WI38 (cell line): ENCODE data around the gene REL.
"Not testable (repeated sequence)": the region's sequence is repeated elsewhere in the genome, so short reads cannot be mapped to it uniquely, and the experiment has no call there.

ENCODE experiments used
- H3K4me3 ChIP-seq: 2 replicates; pipeline ENCODE4 v1.5.1; 2011; ENCODE audit warnings: low read depth, mild to moderate bottlenecking, control low read depth, low read length
- TF ChIP-seq, protein P1 (sequence below): IDR thresholded peaks from 2 replicates; pipeline ENCODE4 v1.5.1; 2012; ENCODE audit warnings: low read depth, mild to moderate bottlenecking, control low read depth, low read length

REL gene

DNA sequence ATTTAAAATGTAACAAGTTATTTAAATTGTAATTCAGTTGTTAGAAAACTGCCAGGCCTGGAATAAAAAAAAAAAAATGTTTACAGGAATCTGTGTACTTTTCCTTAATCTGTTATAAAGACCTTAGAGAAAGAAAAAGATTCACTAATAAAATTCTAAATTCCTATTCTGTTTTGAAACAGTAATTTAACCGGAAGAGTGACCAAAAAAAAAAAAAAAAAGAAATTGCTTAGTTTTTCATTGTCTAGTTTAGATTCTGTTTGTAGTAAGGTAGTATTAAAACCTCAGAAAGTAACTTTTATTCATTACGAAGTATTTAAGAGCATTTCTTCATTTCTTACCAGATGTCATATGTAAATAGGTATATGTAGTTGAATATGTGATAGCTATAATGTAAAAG, 2.5 kb downstream of the REL start:
- TF ChIP-seq, protein P1, sequence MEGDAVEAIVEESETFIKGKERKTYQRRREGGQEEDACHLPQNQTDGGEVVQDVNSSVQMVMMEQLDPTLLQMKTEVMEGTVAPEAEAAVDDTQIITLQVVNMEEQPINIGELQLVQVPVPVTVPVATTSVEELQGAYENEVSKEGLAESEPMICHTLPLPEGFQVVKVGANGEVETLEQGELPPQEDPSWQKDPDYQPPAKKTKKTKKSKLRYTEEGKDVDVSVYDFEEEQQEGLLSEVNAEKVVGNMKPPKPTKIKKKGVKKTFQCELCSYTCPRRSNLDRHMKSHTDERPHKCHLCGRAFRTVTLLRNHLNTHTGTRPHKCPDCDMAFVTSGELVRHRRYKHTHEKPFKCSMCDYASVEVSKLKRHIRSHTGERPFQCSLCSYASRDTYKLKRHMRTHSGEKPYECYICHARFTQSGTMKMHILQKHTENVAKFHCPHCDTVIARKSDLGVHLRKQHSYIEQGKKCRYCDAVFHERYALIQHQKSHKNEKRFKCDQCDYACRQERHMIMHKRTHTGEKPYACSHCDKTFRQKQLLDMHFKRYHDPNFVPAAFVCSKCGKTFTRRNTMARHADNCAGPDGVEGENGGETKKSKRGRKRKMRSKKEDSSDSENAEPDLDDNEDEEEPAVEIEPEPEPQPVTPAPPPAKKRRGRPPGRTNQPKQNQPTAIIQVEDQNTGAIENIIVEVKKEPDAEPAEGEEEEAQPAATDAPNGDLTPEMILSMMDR: no peak
- no peak overlapping the region for H3K4me3 ChIP-seq

DNA sequence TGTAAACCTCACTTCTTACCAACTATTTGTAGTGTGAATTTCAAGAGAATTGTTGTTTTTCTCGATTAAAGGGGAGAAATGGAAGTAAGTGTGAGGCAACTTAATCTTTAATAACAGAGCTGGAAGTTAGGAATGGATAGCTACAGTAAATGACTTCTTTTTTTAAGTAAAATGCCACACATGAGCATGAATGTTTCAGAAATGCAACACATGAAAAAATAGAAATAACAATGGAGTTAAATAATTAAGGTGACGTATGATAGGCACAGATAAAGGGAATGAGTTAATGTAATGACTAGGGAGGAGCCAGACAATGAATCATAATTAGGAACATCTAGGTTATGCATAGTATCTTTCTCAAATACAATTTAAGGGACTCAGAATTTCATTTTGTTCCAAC, 3.4 kb downstream of the REL start:
- TF ChIP-seq, protein P1: no peak
- no peak overlapping the region for H3K4me3 ChIP-seq

DNA sequence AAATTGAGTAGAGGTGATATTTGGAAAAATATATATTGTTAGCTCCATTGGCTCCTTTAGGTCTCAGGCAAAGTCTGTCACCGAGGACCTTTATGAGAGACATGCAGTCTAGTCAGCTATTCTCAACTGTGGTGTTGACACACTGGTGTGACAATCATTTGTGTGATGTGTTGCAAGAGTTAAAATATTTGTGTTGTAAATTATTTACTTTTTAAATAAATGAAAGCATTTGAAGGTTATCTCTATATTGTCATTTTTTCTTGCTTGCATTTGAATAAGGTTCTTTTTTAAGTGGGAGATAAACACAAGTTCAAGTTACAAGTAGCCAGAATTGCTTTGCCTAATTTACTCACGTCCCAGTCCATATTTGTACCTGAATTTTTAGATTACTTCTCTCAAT, 4.3 kb downstream of the REL start:
- H3K4me3 ChIP-seq: no peak overlapping the region
- TF ChIP-seq, protein P1: no peak

DNA sequence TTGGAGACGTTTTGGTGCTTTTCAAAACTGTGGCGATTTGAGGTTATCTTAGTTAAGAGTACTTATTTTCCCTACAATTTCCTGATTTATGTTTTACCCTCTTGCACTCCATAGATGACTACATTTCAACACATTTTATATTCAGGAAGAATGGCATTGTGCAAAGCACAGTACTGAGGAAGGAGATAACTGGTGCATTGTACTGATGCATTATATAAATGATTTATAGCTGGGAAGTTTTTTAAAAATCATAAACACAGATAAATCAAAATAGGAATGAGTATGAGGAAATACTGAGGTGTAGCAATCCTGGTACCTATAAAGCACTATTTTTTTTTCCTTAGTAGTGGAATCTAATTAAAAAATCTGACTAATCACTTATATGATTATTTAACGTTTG, 5.6 kb downstream of the REL start:
- TF ChIP-seq, protein P1: no peak
- H3K4me3 ChIP-seq: no peak overlapping the region

DNA sequence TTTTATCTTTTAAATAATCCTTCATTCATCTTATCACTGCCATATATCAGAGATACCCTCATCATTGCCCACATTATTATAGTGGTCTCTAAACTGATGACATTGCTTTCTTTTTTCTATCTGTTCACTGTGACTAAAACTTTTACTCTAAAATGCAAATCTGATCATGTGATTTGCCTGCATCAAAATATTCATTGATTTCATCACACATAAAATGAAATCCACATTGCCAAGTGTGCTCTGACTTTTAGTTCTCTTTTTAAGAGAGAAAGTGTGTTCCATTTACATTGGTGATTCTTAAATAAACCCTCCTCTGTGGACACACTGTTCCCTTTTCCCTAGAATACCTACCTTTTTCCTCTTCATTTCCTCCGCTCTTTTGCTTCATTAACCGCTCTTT, 7.5 kb downstream of the REL start:
- no peak overlapping the region for H3K4me3 ChIP-seq
- TF ChIP-seq, protein P1: no peak

DNA sequence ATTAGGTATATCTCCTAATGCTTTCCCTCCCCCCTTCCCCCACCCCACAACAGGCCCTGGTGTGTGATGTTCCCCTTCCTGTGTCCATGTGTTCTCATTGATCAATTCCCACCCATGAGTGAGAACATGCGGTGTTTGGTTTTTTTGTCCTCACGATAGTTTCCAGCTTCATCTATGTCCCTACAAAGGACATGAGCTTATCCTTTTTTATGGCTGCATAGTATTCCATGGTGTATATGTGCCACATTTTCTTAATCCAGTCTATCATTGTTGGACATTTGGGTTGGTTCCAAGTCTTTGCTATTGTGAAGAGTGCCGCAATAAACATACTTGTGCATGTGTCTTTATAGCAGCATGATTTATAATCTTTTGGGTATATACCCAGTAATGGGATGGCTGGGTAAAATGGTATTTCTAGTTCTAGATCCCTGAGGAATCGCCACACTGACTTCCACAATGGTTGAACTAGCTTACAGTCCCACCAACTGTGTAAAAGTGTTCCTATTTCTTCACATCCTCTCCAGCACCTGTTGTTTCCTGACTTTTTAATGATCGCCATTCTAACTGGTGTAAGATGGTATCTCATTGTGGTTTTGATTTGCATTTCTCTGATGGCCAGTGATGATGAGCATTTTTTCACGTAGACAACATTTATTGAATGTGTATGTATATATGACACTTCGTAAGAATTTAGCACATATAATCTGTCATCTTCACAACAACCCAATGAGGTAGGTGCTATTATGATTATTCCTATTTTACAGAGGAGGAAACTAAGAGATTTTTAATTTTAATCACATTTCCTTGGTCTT, 8.4 kb downstream of the REL start:
- H3K4me3 ChIP-seq: not testable (repeated sequence)

DNA sequence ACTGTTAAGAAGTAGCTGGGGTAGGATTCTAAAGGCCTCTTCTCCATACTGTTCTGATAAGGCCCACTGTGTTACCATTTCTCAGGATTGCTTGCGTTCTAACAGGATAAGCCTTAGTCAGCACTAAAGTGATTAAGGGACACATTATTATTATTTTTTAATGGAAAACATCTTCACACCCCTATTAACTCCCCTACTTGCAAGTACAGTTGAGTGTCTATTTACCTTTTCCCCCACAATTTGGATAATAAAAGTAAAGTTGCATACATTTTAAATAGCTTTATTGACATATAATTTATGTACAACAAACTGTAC, 9.0 kb downstream of the REL start:
- TF ChIP-seq, protein P1: no peak
- no peak overlapping the region for H3K4me3 ChIP-seq

DNA sequence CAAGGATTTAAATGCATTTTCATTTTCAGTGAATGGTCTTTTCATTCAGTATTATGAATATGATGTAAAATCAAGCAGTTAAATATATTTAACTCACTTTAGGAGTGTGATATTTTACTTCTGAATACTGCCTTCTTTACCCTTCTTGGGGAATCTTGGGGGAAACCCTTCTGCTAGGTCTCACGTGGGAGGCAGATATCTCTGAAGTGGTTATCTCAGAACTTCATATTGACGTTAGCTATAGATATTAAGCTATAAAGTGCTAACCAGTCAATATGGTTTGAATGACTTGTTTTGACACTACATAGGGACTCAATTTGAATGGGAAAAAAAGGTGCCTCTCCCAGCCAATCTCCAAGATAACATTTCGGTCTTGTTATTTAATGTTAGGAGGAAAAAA, 9.8 kb downstream of the REL start:
- TF ChIP-seq, protein P1: no peak
- no peak overlapping the region for H3K4me3 ChIP-seq
